Iris pigment epithelial cell (primary cell): ENCODE results near the gene BACE2.
"Not testable (repeated sequence)": the region's sequence is repeated elsewhere in the genome, so short reads cannot be mapped to it uniquely, and the experiment has no call there.

Experiments used
- DNase-seq: peaks from one replicate; pipeline ENCODE4 v3.0.0-alpha.2; 2011; ENCODE audit warnings: low read depth

The BACE2 gene

DNA sequence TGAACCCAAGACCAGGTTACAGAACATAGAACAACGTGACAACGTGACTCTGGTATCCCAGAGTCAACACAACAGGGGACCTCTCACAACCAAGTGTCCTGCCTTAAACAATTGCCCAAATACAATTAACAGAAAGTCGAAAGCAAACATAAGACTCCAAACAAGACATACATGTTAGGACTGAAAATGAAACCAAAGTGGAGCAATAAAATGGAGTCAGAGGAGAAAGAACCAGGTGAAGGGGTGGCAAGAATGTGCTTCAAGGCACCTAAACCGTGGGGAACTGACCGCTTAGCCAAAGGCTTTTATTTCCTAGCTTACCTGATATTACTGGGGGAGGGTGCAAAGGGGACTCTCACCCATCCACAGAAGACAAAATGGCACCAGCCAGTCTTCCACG lies 17.8 kb downstream of the BACE2 start:
- no peak for DNase-seq

DNA sequence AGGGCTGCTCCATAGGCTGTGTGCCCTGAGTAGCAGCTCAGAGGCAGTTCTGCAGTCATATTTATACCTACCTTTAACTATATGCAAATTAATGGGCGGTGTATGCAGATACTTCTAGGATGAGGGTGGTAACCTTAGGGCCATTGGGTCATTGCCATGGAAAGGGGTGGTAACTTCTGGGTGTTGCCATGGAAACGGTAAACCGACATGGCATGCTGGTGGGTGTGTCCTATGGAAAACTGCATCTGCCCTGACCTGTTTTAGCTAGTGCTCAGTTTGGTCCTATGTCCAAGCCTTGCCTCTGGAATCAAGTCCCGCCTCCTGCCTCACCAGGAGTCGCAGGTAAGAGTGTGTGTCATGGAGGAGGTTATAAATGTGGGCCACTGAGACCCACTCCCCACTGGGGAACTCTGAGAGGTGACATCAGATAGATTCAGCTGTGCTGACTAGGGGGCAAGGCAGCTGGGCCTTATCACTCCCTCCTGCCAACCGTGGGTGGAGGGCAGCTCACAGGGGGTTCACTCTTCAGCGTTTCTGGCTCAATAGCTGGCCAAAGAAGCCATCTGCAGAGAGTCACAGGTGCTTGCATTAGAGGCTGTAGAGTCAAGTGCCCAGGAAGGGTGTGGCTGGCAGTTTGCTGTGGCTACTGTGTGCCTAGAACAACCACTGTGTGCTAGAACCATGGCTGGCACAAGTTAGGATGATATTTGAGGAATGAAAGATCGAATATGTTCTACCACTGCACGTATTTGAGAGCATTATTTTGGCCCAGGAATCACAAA lies 19.0 kb downstream of the BACE2 start:
- no peak for DNase-seq

DNA sequence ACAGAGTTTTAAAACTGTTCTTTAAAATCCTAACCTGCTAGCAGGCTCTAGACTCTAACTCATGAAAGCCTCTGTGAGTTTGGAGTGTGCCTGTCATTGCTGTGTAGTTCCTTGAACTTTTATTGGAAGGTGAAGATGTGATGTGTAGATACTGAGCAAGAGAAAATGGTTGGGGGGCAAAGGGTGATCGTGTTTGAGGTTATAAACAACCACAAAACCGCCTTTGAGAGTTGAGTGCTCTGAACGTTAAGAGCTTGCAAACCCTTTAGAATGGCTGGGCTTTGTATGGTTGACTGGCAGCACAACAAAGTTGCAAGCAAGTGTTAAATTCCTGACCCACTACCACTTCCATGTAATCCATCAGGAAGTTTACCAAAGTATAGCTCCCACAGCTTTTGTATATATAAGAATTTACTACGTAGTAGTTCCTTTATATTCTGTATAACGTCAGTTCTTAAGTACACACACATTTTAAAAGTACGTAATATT lies 19.6 kb downstream of the BACE2 start:
- DNase-seq: no peak

DNA sequence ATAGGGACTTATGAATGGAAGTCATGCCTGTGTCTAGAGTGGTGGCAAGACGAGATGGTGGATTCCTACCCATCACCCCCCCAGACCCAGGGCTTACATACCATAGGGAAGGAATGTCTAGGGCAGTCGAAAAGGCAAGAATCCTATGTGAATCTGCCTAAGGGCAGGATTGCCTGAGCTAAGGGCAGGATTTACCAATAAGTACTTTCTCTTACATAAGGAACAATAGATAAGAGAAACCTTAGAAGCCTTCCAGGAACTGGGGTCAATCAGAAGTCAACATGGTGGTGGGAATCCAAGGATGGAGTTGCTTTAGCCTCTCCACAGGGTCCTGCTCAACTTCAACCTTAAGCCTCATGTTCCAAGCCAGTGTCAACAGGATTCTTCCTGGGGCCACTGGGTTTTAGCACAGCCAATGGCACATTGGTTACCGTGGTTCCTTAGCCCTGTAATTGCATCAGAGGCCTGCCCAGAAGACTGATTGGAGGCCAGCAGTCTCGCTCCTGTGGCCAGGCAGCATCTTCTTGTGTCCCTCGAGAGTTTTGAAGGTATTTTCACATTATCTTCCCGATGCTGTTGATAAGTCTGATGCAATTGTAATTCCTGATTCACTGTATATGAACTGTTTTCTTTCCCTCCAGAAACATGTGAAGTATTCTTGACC lies 20.7 kb downstream of the BACE2 start:
- DNase-seq: no peak

DNA sequence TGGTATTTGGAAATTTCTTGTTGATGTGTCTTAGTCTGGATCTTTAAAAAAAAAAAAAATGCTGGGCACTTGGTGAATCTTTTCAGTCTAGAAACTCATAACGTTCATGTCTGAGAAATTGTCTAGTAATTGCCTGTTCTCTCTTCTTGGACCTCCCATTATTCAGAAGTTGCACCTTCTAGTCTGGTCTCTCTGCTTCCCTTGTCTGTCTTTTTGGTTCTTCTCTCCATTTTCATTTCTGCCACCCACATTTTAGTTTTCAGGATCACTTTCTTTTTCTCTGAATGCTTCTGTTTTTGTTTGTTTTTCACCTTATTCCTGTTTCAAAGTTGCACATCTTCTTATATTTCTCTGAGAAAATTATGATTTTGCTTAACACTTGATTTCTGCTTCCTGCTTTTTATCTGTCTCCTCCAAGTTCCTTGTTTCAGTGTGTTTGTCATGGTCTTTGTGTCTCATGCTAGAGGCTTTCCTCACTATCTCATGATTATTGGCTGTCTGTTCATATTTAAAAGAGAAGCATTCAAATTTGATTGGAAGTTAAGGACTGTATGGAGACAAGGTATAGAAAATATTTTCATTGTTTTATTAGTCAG lies 21.3 kb downstream of the BACE2 start:
- DNase-seq: no peak

DNA sequence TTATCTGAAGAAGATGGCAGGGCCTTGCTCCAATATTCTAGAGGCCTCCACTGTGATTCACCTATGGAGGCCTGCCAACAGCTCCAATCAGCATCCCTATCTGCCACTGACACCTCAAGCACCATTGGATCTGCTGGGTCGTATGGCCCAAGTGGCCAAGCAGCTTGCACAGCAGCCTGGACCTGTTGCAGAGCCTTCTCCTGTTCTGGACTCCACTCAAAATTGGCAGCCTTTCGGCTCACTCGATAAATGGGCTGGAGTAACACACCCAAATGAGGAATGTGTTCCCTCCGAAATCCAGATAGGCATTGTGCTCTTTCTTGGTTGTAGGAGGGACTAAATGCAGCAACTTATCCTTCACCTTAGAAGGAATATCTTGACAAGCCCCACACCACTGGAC lies 24.6 kb downstream of the BACE2 start:
- not testable (repeated sequence) for DNase-seq

DNA sequence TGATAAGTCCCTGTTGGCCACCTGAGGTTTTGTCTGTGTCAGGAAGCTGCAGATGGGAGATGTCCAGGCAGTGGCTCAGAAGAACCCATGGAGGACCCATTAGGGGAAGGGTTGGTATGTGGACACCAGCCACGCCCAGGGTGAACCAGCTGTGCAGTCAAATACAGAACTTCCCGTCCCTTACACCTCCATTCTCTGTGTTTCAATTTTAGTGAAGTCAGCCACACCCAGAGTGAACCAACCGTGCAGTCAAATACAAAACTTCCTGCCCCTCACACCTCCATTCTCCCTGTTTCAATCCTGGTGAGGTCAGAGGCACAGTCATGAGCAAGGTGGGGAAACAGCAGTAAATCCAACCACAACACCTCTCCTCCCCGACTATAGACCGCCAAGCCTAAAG lies 27.4 kb downstream of the BACE2 start:
- DNase-seq: no peak

DNA sequence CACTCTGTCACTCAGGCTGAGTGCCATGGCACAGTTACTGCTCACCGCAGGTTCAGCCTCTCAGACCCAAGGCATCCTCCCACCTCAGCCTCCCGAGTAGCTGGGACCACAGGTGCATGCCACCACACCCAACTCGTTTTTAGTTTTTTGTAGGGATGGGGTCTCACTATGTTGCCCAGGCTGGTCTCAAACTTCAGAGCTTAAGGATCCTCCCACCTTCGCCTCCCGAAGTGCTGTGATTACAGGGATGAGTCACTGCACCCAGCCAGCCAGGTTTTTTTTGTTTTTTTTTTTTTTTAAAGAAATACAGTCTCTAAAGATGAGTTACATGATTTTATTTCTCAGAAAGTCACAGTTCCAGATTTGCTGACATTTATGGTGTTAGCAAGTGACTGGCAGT lies 29.0 kb downstream of the BACE2 start:
- peak; percentile 14 for DNase-seq

DNA sequence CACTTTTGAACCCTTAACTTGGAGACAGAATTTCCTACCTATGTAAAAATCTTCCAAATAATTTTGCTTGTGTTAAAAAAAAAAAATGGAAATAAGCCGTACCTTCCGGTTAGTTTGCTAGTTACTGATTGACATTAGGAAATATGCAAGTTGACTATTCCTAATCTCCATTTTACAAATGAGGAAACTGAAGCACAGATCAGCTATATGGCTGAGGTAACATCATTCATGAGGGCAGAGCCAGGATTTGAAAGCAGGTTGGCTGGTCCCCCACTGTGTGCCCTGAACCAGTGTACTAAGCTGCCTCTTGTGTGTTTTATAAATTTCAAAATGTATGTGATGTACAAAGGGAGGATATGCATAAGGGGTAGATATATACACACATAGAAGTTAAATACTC lies 29.6 kb downstream of the BACE2 start:
- no peak for DNase-seq

DNA sequence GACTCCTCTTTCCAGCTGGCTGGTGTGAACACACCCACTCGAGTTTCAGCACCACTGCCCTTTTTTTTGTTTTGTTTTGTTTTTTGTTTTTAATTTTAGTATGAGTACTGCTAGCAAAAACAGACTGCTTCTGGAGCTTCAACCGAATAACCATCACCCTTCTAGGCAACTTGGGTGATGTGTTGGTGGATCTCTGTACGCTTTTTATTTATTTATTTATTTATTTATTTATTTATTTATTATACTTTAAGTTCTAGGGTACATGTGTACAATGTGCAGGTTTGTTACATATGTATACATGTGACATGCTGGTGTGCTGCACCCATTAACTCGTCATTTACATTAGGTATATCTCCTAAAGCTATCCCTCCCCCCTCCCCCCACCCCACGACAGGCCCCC lies 30.7 kb downstream of the BACE2 start:
- not testable (repeated sequence) for DNase-seq

DNA sequence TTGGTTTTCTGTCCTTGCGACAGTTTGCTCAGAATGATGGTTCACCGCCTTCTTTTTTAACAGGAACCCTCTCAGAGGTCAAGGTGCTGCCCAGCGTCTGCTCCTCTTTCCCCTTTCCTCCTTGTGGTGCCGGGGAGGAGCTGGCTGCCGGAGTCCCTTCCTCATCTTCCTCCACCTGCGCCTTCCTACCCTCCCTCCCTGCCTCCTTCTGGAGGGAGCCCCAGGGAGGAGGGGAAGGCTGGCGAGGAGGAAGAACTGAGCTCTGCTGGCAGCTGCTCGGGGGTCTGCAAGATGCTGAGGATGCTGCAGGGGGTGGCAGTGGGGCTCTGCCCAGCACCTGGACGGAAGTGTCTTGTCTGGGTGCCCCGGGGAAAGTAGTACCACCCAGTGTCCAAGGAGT lies 31.2 kb downstream of the BACE2 start:
- DNase-seq: no peak

DNA sequence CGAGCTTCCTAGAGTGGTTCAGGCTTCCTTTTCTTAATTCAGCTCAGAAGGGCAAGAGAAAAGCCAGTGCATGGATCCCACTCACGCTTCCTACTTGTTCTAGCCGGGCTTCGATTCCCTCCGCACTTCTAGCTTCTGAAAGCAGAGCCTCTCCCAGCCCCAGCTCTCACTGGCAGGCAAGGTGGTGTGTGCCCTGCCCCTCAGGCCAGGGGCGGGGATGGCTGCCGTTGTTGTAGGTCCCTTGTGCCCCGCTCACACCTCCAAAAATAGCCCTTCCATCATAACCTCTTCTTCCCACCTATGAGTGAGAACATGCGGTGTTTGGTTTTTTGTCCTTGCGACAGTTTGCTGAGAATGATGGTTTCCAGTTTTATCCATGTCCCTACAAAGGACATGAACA lies 31.6 kb downstream of the BACE2 start:
- DNase-seq: no peak

DNA sequence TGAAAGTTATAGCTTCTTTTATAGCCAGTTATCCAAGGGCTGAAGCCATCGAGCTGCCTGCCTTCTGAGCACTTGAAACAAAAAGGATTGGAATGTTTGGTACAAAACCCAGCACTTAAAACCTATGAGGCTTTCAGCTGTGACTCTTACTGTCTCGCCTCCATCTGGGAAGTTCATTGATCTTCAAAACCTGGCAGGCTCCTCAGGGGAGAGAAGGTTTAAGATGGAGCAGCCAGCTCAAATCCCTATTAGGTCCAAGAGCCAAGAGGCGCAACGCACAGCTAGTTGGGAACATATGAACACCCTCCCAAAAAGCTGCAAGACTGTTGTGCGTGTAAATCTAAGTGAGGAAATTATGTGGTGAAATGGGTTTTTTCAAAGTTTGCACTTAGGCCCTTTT lies 33.4 kb downstream of the BACE2 start:
- no peak for DNase-seq

DNA sequence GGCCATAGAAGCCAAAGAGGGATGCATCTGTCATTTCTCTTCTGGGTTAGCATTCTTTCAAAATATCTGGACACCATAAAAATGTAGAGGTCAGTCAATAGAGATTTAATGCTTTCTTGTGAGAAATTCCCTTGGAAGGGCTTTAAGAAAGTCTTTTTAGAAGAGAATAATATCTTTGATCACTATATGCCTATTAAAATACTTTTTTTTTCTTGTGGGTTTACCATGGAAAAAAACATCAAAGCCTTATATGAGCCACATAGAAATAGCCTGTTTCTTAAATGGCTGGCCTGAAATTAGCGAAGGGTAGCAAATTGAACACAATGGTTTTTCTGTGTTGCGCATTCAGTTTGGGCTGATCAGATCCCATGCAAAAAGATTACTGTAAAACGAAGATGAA lies 36.8 kb downstream of the BACE2 start:
- DNase-seq: no peak

DNA sequence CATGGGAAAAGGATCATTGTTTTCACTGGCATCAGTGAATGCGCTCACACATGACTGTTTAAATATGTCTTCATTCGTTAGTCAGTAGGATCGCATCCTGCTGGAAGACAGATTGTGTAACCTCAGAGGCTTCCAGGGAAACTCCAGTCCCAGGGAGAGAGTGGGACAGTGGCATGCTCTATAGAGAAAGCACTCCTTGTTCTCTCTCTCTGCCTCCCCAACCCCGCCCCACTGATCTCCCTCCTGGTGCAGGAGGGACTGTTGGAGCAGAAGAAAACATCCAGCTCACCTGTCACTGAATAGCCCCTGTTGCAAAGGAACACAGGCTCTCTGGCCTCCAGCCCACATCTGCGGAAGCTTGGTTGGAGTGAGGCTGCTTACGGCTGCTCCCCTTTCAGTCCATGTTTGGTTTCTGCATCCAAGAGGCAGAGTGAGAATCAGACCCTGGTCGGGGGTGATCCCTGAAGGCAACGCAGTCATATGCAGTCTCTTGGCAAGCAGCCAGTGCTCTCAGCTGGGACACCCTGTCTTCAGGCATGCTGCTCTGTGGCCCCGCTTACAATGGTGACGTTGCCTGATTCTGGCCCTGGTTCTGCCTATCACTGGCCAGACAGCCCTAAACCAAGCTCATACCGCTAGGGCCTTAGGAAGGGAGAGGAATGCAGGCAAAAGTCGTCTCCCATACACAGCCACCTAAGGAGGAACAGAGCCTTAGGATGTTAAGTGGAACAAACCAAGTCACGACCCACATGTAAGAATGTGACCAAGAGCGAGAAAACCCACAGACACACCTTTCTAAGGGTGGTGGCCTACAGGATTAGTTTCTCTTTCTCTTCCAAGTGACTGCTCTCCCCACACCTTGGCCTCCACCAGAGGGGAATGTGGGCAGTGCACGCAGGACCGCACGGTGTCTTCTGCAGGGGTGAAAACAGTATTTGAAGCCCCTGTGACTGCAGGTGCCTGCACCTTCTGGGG lies 39.7 kb downstream of the BACE2 start:
- peak; percentile 42 for DNase-seq

DNA sequence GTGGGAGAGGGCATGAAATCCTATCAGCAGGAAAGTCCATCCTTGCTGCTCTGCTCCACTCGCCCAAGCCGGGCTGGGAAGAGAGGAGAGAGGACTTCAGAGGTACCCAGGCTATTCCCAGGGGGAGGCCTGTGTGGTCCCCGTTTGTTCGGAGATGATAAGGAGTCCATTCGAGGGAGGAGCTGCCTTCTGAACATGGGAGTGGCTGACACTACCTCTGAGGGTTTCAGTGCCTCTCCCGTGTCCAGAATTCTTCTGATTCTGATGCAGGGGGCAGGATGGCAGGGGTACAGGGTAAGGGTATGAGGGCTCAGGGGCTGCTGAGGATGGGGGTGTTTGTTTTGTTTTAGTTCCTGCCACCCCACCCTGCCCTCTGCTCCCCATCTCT lies 40.4 kb downstream of the BACE2 start:
- DNase-seq: no peak

DNA sequence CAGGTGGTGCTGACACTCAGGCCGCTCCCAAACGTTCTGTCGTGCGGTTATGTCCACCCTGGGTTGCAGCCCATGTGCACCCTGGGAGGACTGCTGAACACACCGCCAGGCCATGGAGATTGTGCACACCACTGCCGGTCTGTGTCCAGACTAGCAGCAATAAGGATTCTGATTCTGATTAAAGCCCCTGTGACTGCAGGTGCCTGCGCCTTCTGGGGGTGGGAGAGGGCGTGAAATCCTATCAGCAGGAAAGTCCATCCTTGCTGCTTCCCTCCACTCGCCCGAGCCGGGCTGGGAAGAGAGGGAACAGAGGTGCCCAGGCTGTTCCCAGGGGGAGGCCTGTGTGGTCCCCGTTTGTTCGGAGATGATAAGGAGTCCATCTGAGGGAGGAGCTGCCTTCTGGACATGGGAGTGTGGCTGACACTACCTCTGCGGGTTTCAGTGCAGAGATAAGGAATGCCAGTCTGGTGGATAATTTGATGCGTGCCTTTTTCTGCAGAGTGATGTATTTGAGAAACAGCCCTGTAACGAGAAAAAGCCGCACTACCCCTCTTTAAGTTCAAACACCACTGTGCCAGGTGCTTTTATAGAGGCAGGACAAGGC lies 41.2 kb downstream of the BACE2 start:
- DNase-seq: no peak

DNA sequence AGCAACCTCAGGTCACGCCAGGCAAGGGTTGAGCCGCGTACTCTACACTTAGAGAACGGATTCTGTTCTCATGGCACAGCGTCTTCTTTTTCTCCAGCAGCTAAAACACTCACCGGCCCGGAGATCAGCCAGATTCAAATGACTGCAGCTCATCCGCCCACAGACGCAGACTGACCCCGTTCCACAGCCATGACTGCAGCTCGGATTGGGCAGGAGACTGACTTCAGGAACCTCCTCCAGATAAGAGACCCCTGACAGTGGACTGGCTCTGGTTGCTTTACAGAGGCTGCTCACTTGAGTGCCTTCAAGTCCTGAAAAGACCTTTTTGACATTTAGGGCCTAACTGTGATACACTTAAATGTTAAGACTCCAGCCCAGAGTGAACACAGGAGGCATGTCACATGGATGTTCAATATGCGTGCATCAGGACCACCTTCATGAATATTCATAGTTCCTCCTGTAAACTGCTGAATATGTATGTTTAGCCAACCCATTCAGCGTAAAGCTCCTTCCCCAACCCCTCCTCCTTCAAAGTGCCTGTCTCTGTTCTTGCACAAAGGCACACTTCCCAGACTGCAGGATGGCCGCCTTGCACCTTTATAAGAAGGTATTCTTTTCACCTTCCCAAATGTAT lies 42.6 kb downstream of the BACE2 start:
- no peak for DNase-seq

DNA sequence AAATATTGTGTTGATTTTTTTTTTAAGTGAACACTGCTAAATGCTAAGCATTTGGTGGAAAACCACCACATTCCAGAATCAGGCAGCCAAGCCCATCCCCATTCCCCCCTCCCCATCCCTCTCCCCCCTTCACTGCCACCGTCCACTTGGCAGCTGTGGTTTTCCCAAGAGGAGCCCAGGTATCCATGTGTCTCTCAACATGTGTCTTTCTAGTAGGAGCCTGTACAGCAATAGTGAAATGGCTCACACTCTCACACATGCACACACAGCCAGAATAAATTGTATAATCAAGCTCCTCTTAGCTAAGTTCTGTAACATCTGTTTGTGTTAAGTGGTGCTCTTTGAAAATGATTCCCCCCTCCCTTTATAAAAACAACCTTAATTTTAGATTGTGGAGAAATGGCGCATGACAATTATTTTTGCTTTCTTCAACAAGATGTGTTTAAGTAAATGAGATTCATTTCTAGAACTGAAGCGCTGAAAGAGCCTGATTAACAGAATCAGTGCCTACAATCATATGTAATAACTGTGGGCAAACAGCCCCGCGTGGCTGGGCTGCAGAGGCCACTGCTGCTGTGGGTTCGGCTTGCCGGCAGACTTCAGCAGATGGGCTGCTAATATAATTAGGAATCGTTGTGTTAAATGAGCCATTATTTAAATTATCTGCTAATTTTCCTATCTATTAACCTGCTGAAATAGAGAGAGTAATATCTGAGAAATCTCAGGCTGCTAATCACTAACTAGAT lies 43.3 kb downstream of the BACE2 start:
- no peak for DNase-seq

DNA sequence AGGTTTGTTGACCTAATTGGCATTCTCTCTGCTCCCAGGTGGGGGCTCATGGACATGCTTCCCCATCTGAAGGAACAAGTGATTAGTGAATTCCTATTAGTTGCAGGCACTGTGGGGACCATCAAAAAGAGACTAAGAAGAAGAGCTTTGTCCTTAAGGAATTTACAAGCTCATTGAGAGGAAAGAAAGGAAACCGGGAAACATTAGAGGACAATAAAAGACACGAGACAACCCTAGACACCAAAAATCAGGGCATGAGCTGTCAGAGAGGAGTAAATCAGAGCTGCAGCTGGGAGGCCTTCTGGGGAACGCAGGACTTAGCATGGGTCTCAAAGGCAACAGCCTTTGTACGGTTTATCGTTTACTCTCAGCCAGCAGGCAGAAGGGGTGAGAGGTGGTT lies 45.1 kb downstream of the BACE2 start:
- DNase-seq: no peak
